Caco-2 (cell line): ENCODE results near the gene DDX52. TPM values are rescaled to one million over a fixed set of nuclear protein-coding genes. Genes with fewer than 3 reads are reported as not detected.

Source experiments
- BruUV-seq: library from RNA; stranded (reverse); fragments of 400-500 nt; replicated peaks from 2 replicates; lab custom pipeline; 2021; lab: Mats Ljungman, UMichigan
- CTCF ChIA-PET: fragments of 300-600 bp; sonication (Branson Sonifier 250); formaldehyde crosslinking; loops from one replicate; lab custom pipeline; 2022; ENCODE audit warnings: antibody characterized with exemption; lab: Charles Lee
- POLR2A ChIA-PET: fragments of 300-600 bp; sonication (Branson Sonifier 250); formaldehyde crosslinking; loops from one replicate; lab custom pipeline; 2022; ENCODE audit warnings: antibody characterized with exemption; lab: Charles Lee
- DNase-seq, 2 experiments: peaks; one replicate each; pipeline versions ENCODE4 v3.0.0 to v3.0.0-alpha.2; 2020 to 2022
- H3K27me3 ChIP-seq: replicated peaks from 2 replicates; pipeline ENCODE4 v1.6.0; 2011; ENCODE audit warnings: low read length; ENCODE audit not compliant: control insufficient read depth, insufficient read depth
- H3K36me3 ChIP-seq: 2 replicates; pipeline ENCODE4 v1.5.1; 2011; ENCODE audit warnings: low read length; ENCODE audit not compliant: control insufficient read depth, insufficient read depth
- H3K4me1 ChIP-seq: fragments of 250-450 bp; sonication (Bioruptor Pico); 2 replicates; pipeline ENCODE4 v1.5.1; 2020; ENCODE audit warnings: mild to moderate bottlenecking
- H3K4me3 ChIP-seq: 2 replicates; pipeline ENCODE4 v1.5.1; 2011; ENCODE audit warnings: low read depth, mild to moderate bottlenecking, control low read depth, low read length
- H3K9me3 ChIP-seq: fragments of 250-450 bp; sonication (Bioruptor Pico); 2 replicates; pipeline ENCODE4 v1.5.1; 2020; ENCODE audit warnings: mild to moderate bottlenecking, moderate library complexity
- H3K27ac Mint-ChIP-seq: one replicate; pipeline ENCODE4 v1.8.0; 2022; ENCODE audit warnings: mixed read lengths; ENCODE audit not compliant: unreplicated experiment
- H3K27me3 Mint-ChIP-seq: one replicate; pipeline ENCODE4 v1.8.0; 2022; ENCODE audit warnings: mixed read lengths; ENCODE audit not compliant: insufficient read depth, unreplicated experiment
- H3K36me3 Mint-ChIP-seq: one replicate; pipeline ENCODE4 v1.8.0; 2022; ENCODE audit warnings: mild to moderate bottlenecking, mixed read lengths; ENCODE audit not compliant: insufficient read depth, unreplicated experiment
- H3K4me1 Mint-ChIP-seq: one replicate; pipeline ENCODE4 v1.8.0; 2022; ENCODE audit warnings: low read depth, mixed read lengths; ENCODE audit not compliant: unreplicated experiment
- H3K4me3 Mint-ChIP-seq: one replicate; pipeline ENCODE4 v1.8.0; 2022; ENCODE audit warnings: mild to moderate bottlenecking, moderate library complexity, mixed read lengths; ENCODE audit not compliant: unreplicated experiment
- H3K9me3 Mint-ChIP-seq: one replicate; pipeline ENCODE4 v1.8.0; 2022; ENCODE audit warnings: mixed read lengths; ENCODE audit not compliant: unreplicated experiment
- CTCF ChIP-seq, 2 experiments: fragments of 200-600 bp in 1 of 2; IDR thresholded peaks; 1 replicate in 1 of 2; 2 replicates in 1 of 2; pipeline versions ENCODE4 v1.5.1 to v1.8.0; 2011 to 2022; ENCODE audit warnings: antibody characterized with exemption in 1 of 2, control low read depth in 1 of 2, inconsistent platforms in 1 of 2, low read depth in 1 of 2, low read length in 1 of 2, mild to moderate bottlenecking in 1 of 2, moderate library complexity in 1 of 2; ENCODE audit not compliant: insufficient read depth in 1 of 2, severe bottlenecking in 1 of 2, unreplicated experiment in 1 of 2
- intact Hi-C: fragments of 100-400 bp; cut with micrococcal nuclease; formaldehyde crosslinking; loops from one replicate; pipeline ENCODE4 v1.10.0; 2022; ENCODE audit not compliant: unreplicated experiment
- total RNA-seq: library from RNA; stranded (reverse); gene quantifications from 2 replicates; pipeline ENCODE4 v1.2.3, GENCODE V29; 2022

DDX52 gene
- total RNA-seq, 1 experiment from 2014 or later: 85.1 TPM

- CTCF ChIA-PET: interaction anchor here (1.0 to 1.1 kb wide), 2 partner anchors 27 to 42 kb away, joined by 3 to 4 read pairs; no protein-coding TSS in a partner anchor
These were observed 623 bp upstream of the DDX52 start for GRCh38 chr17:37643869-37644268.

GRCh38 chr17:37642681-37643080 is 565 bp downstream of the DDX52 start:
- Histone ChIP-seq H3K27me3 (no peaks in the 10 kb centered on the region), H3K4me1 (peaks cover 17% of the 10 kb centered on the region), H3K9me3 (no peaks in the 10 kb centered on the region), H3K4me3 (peak overlapping the region; percentile 88), H3K36me3 (no peaks in the 10 kb centered on the region; the same call in 1 of the 2 replicates)
- H3K4me1 Mint-ChIP-seq: peaks cover 41% of the 10 kb centered on the region
- TF ChIP-seq CTCF (IDR thresholded peaks at IDR 0.05; ENCODE audit: insufficient read depth in 1 of 2, low read depth in 1 of 2, low read length in 1 of 2, severe bottlenecking in 1 of 2, unreplicated experiment in 1 of 2): no peak
- POLR2A ChIA-PET: no interaction called here
- BruUV-seq: TSS peak; percentile 64
- H3K27ac Mint-ChIP-seq: peak overlapping the region; percentile 65
- CTCF ChIA-PET: no interaction called here
- peaks cover 53% of the 10 kb centered on the region for H3K36me3 Mint-ChIP-seq
- H3K4me3 Mint-ChIP-seq: peak overlapping the region; percentile 92
- no peaks in the 10 kb centered on the region for H3K27me3 Mint-ChIP-seq
- no peaks in the 10 kb centered on the region for H3K9me3 Mint-ChIP-seq
- intact Hi-C loops: no loop called here
- peak in 1 of 2 experiments; percentile 12 for DNase-seq

More at GRCh38 chr17:37643869-37644268, 623 bp upstream of the DDX52 start:
- no peaks in the 10 kb centered on the region for H3K36me3 ChIP-seq
- intact Hi-C loops: loop anchor here (1.0 kb wide), 1 partner anchor 45 kb away; no protein-coding TSS in a partner anchor
- H3K9me3 Mint-ChIP-seq: no peaks in the 10 kb centered on the region
- H3K27ac Mint-ChIP-seq: peak overlapping the region; percentile 65
- H3K27me3 ChIP-seq: no peaks in the 10 kb centered on the region
- peaks cover 41% of the 10 kb centered on the region for H3K4me1 Mint-ChIP-seq
- H3K36me3 Mint-ChIP-seq: peaks cover 42% of the 10 kb centered on the region
- POLR2A ChIA-PET: interaction anchor here (1.0 to 1.2 kb wide), 4 partner anchors 27 to 154 kb away, joined by 3 to 5 read pairs (median 4); partner anchors contain the start of genes DUSP14, HNF1B and SYNRG
- TF ChIP-seq CTCF (IDR thresholded peaks at IDR 0.05; ENCODE audit: insufficient read depth in 1 of 2, low read depth in 1 of 2, low read length in 1 of 2, severe bottlenecking in 1 of 2, unreplicated experiment in 1 of 2): no peak
- peak; percentile 66 to 75 for DNase-seq
- peak overlapping the region; percentile 92 for H3K4me3 Mint-ChIP-seq
- no peaks in the 10 kb centered on the region for H3K9me3 ChIP-seq
- H3K4me3 ChIP-seq: peak overlapping the region; percentile 88
- peaks cover 17% of the 10 kb centered on the region for H3K4me1 ChIP-seq
- TSS peak; percentile 62 for BruUV-seq
- H3K27me3 Mint-ChIP-seq: no peaks in the 10 kb centered on the region

GRCh38 chr17:37640015-37640414 is 3.2 kb downstream of the DDX52 start:
- Mint-ChIP-seq H3K4me3 (no peak overlapping the region), H3K9me3 (no peaks in the 10 kb centered on the region), H3K36me3 (peaks cover 80% of the 10 kb centered on the region), H3K27ac (no peak overlapping the region), H3K27me3 (no peaks in the 10 kb centered on the region), H3K4me1 (peaks cover 31% of the 10 kb centered on the region)
- POLR2A ChIA-PET: no interaction called here
- Histone ChIP-seq H3K9me3 (no peaks in the 10 kb centered on the region), H3K36me3 (peaks cover 3% of the 10 kb centered on the region), H3K4me3 (no peak overlapping the region), H3K27me3 (no peaks in the 10 kb centered on the region), H3K4me1 (peaks cover 13% of the 10 kb centered on the region)
- intact Hi-C loops: no loop called here
- TF ChIP-seq CTCF (IDR thresholded peaks at IDR 0.05; ENCODE audit: insufficient read depth in 1 of 2, low read depth in 1 of 2, low read length in 1 of 2, severe bottlenecking in 1 of 2, unreplicated experiment in 1 of 2): no peak
- CTCF ChIA-PET: no interaction called here
- DNase-seq: no peak
- BruUV-seq: no TSS peak
